ENCODE measurements around the gene TPBGL.

- TF ChIP-seq CTCF (conservative IDR thresholded peaks at IDR 0.05; ENCODE audit: low read depth, low read length) (no peak), EZH2 (IDR thresholded peaks at IDR 0.05; ENCODE audit: borderline replicate concordance, low read depth, low read length, poor library complexity, severe bottlenecking) (no peak)
Measured at GRCh38 chr11:75238595-75239440, 1.8 kb upstream of the TPBGL start.
